GM23338 (cell line): ENCODE data around the gene OR3A1. TPM values are rescaled to one million over a fixed set of nuclear protein-coding genes. Genes with fewer than 3 reads are reported as not detected.

Experiments used
- ATAC-seq: fragments of 200-7000 bp; cut with Tn5 transposase; 3 replicates; pipeline ENCODE4 v1.9.1; 2020
- DNase-seq: peaks from one replicate; pipeline ENCODE4 v3.0.0-alpha.2; 2015; ENCODE audit warnings: low spot score
- H2AFZ ChIP-seq: fragments of 200-600 bp; sonication (generic); 2 replicates; pipeline ENCODE4 v1.8.0; 2016; ENCODE audit warnings: antibody characterized with exemption, mild to moderate bottlenecking, moderate library complexity
- H3F3A ChIP-seq: fragments of 200-600 bp; sonication (generic); replicated peaks from 2 replicates; pipeline ENCODE4 v1.8.0; 2017; ENCODE audit warnings: antibody characterized with exemption, mixed run types, low read depth
- H3K27ac ChIP-seq: fragments of 200-600 bp; sonication (generic); 2 replicates; pipeline ENCODE4 v1.6.1; 2016; ENCODE audit warnings: low read depth
- H3K27me3 ChIP-seq: fragments of 200-600 bp; sonication (generic); 2 replicates; pipeline ENCODE4 v1.8.0; 2016; ENCODE audit warnings: mild to moderate bottlenecking, mixed run types, moderate library complexity; ENCODE audit not compliant: insufficient read depth
- H3K36me3 ChIP-seq: fragments of 200-600 bp; sonication (generic); 2 replicates; pipeline ENCODE4 v1.8.0; 2016; ENCODE audit warnings: mild to moderate bottlenecking; ENCODE audit not compliant: insufficient read depth
- H3K4me1 ChIP-seq: fragments of 200-600 bp; sonication (generic); 2 replicates; pipeline ENCODE4 v1.8.0; 2016; ENCODE audit warnings: mild to moderate bottlenecking, moderate library complexity; ENCODE audit not compliant: insufficient read depth
- H3K4me2 ChIP-seq: fragments of 200-600 bp; sonication (generic); 2 replicates; pipeline ENCODE4 v1.7.1; 2017; ENCODE audit warnings: mixed run types
- H3K4me3 ChIP-seq: fragments of 200-600 bp; sonication (generic); 2 replicates; pipeline ENCODE4 v1.6.1; 2016; ENCODE audit warnings: mixed run types
- H3K79me2 ChIP-seq: fragments of 200-600 bp; sonication (generic); replicated peaks from 2 replicates; pipeline ENCODE4 v1.8.0; 2017; ENCODE audit warnings: mild to moderate bottlenecking; ENCODE audit not compliant: insufficient read depth
- H3K9me2 ChIP-seq: fragments of 200-600 bp; sonication (generic); 2 replicates; pipeline ENCODE4 v1.8.0; 2017; ENCODE audit not compliant: insufficient read depth
- H4K20me1 ChIP-seq: fragments of 200-600 bp; sonication (generic); replicated peaks from 2 replicates; pipeline ENCODE4 v1.8.0; 2017; ENCODE audit warnings: mild to moderate bottlenecking; ENCODE audit not compliant: insufficient read depth
- H3K27ac Mint-ChIP-seq: 2 replicates; pipeline ENCODE4 v1.8.0; 2020; ENCODE audit warnings: inconsistent platforms, mild to moderate bottlenecking, moderate library complexity, mixed read lengths
- H3K27me3 Mint-ChIP-seq: 3 replicates; pipeline ENCODE4 v1.8.0; 2022; ENCODE audit warnings: low read depth, mild to moderate bottlenecking, moderate library complexity, mixed read lengths, inconsistent platforms; ENCODE audit not compliant: insufficient read depth, poor library complexity
- H3K36me3 Mint-ChIP-seq: 3 replicates; pipeline ENCODE4 v1.8.0; 2021; ENCODE audit warnings: low read depth, mild to moderate bottlenecking, inconsistent platforms, moderate library complexity, mixed read lengths
- H3K4me1 Mint-ChIP-seq: 3 replicates; pipeline ENCODE4 v1.8.0; 2020; ENCODE audit warnings: mild to moderate bottlenecking, inconsistent platforms, mixed read lengths
- H3K4me3 Mint-ChIP-seq: 3 replicates; pipeline ENCODE4 v1.8.0; 2021; ENCODE audit warnings: moderate library complexity, mild to moderate bottlenecking, inconsistent platforms, mixed read lengths
- H3K9me3 Mint-ChIP-seq: 3 replicates; pipeline ENCODE4 v1.8.0; 2020; ENCODE audit warnings: moderate library complexity, mild to moderate bottlenecking, inconsistent platforms, mixed read lengths
- EZH2phosphoT487 ChIP-seq: fragments of 200-600 bp; sonication (generic); IDR thresholded peaks from one replicate; pipeline ENCODE4 v1.8.1; 2018; ENCODE audit warnings: antibody characterized with exemption; ENCODE audit not compliant: unreplicated experiment
- ZNF114 ChIP-seq: fragments of 250-450 bp; sonication (Bioruptor Pico); IDR thresholded peaks from 2 replicates; pipeline ENCODE4 v1.5.0; 2020; ENCODE audit warnings: mild to moderate bottlenecking, moderate library complexity
- polyA plus RNA-seq: library from polyadenylated mRNA; unstranded; fragments of >200 nt; fragmentation: Nextera tagmentation; extraction: Ambion mirVana; gene quantifications from 2 replicates; pipeline ENCODE4 v1.2.1, GENCODE V29; 2016
- total RNA-seq: library from RNA; depleted of rRNA; stranded (reverse); fragments of >200 nt; shearing (Covaris generic); gene quantifications from 2 replicates; pipeline ENCODE4 v1.2.3, GENCODE V29; 2014
- TF ChIP-seq, protein P1 (sequence below): fragments of 250-450 bp; sonication (Bioruptor Pico); IDR thresholded peaks from 2 replicates; pipeline ENCODE4 v1.5.0; 2020; ENCODE audit warnings: mild to moderate bottlenecking, moderate library complexity
- TF ChIP-seq, protein P2 (sequence below): IDR thresholded peaks from 2 replicates; pipeline ENCODE4 v1.6.1; 2016; ENCODE audit warnings: antibody characterized with exemption
- TF ChIP-seq, protein P3 (sequence below): IDR thresholded peaks from one replicate; pipeline ENCODE4 v1.6.1; 2018; ENCODE audit warnings: antibody characterized with exemption; ENCODE audit not compliant: unreplicated experiment

The OR3A1 gene
- total and polyA plus RNA-seq, 2 experiments from 2014 or later: 0.40 to 0.59 TPM

DNA sequence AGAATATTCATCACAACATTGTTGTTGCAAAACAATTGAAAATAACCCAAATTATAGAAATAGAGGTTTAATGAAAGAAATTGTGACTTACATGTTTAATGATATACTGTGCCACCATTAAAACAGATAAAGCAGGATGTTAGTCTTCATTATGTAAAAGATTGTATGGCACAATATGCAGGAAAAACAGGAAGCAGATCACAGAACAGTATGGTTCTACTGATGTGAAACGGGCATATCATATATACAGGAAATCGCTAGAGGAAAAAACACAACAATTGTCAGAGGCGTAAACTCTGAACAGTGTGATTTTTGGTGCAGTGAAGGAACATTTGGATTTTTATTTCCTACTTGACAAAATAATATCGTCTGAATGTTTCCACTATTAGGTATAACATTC, 22.0 kb downstream of the OR3A1 start (continued):
- TF ChIP-seq, protein P1, sequence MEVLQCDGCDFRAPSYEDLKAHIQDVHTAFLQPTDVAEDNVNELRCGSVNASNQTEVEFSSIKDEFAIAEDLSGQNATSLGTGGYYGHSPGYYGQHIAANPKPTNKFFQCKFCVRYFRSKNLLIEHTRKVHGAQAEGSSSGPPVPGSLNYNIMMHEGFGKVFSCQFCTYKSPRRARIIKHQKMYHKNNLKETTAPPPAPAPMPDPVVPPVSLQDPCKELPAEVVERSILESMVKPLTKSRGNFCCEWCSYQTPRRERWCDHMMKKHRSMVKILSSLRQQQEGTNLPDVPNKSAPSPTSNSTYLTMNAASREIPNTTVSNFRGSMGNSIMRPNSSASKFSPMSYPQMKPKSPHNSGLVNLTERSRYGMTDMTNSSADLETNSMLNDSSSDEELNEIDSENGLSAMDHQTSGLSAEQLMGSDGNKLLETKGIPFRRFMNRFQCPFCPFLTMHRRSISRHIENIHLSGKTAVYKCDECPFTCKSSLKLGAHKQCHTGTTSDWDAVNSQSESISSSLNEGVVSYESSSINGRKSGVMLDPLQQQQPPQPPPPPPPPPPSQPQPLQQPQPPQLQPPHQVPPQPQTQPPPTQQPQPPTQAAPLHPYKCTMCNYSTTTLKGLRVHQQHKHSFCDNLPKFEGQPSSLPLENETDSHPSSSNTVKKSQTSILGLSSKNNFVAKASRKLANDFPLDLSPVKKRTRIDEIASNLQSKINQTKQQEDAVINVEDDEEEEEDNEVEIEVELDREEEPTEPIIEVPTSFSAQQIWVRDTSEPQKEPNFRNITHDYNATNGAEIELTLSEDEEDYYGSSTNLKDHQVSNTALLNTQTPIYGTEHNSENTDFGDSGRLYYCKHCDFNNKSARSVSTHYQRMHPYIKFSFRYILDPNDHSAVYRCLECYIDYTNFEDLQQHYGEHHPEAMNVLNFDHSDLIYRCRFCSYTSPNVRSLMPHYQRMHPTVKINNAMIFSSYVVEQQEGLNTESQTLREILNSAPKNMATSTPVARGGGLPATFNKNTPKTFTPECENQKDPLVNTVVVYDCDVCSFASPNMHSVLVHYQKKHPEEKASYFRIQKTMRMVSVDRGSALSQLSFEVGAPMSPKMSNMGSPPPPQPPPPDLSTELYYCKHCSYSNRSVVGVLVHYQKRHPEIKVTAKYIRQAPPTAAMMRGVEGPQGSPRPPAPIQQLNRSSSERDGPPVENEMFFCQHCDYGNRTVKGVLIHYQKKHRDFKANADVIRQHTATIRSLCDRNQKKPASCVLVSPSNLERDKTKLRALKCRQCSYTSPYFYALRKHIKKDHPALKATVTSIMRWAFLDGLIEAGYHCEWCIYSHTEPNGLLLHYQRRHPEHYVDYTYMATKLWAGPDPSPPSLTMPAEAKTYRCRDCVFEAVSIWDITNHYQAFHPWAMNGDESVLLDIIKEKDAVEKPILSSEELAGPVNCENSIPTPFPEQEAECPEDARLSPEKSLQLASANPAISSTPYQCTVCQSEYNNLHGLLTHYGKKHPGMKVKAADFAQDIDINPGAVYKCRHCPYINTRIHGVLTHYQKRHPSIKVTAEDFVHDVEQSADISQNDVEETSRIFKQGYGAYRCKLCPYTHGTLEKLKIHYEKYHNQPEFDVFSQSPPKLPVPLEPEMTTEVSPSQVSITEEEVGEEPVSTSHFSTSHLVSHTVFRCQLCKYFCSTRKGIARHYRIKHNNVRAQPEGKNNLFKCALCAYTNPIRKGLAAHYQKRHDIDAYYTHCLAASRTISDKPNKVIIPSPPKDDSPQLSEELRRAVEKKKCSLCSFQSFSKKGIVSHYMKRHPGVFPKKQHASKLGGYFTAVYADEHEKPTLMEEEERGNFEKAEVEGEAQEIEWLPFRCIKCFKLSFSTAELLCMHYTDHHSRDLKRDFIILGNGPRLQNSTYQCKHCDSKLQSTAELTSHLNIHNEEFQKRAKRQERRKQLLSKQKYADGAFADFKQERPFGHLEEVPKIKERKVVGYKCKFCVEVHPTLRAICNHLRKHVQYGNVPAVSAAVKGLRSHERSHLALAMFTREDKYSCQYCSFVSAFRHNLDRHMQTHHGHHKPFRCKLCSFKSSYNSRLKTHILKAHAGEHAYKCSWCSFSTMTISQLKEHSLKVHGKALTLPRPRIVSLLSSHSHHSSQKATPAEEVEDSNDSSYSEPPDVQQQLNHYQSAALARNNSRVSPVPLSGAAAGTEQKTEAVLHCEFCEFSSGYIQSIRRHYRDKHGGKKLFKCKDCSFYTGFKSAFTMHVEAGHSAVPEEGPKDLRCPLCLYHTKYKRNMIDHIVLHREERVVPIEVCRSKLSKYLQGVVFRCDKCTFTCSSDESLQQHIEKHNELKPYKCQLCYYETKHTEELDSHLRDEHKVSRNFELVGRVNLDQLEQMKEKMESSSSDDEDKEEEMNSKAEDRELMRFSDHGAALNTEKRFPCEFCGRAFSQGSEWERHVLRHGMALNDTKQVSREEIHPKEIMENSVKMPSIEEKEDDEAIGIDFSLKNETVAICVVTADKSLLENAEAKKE: no peak

DNA sequence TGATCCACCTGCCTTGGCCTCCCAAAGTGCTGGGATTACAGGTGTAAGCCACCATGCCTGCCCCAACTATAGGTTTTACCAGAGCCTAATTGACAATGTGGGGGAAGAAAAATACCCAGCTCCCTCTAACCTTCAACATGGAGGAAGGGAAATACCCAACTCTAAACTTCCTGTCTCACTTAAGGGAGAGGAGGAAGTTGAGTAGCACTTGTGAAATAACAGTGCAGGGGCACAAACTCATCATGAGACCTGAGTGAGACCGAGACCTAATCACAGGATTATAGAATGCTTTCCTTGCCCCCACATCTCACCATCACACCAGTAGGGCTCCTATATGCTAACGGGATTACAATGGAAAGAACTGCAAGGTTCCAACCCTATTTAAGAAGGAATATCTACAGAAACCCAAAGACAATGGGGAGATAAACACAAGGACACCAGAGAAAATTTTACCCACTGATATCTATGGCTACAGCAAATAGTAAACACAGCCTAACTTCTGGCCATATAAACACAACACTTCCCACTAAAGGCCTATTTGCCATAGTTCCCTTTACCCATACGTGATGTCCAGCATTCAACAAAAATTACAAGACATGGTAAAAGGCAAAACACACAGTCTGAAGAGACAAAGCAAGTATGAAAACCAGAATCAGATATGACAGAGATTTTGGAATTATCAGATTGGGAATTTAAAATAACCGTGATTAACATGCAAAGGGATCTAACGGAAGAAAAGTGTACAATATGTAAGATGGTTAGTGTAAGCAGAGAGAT, 26.9 kb downstream of the OR3A1 start:
- TF ChIP-seq, protein P2, sequence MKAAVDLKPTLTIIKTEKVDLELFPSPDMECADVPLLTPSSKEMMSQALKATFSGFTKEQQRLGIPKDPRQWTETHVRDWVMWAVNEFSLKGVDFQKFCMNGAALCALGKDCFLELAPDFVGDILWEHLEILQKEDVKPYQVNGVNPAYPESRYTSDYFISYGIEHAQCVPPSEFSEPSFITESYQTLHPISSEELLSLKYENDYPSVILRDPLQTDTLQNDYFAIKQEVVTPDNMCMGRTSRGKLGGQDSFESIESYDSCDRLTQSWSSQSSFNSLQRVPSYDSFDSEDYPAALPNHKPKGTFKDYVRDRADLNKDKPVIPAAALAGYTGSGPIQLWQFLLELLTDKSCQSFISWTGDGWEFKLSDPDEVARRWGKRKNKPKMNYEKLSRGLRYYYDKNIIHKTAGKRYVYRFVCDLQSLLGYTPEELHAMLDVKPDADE: no peak
- TF ChIP-seq EZH2phosphoT487: no peak
- TF ChIP-seq ZNF114 (CRISPR knock-in tag): no peak
- TF ChIP-seq, protein P3, sequence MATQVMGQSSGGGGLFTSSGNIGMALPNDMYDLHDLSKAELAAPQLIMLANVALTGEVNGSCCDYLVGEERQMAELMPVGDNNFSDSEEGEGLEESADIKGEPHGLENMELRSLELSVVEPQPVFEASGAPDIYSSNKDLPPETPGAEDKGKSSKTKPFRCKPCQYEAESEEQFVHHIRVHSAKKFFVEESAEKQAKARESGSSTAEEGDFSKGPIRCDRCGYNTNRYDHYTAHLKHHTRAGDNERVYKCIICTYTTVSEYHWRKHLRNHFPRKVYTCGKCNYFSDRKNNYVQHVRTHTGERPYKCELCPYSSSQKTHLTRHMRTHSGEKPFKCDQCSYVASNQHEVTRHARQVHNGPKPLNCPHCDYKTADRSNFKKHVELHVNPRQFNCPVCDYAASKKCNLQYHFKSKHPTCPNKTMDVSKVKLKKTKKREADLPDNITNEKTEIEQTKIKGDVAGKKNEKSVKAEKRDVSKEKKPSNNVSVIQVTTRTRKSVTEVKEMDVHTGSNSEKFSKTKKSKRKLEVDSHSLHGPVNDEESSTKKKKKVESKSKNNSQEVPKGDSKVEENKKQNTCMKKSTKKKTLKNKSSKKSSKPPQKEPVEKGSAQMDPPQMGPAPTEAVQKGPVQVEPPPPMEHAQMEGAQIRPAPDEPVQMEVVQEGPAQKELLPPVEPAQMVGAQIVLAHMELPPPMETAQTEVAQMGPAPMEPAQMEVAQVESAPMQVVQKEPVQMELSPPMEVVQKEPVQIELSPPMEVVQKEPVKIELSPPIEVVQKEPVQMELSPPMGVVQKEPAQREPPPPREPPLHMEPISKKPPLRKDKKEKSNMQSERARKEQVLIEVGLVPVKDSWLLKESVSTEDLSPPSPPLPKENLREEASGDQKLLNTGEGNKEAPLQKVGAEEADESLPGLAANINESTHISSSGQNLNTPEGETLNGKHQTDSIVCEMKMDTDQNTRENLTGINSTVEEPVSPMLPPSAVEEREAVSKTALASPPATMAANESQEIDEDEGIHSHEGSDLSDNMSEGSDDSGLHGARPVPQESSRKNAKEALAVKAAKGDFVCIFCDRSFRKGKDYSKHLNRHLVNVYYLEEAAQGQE: no peak
- H3K36me3 Mint-ChIP-seq: no peaks in the 10 kb centered on the region; the same call in 1 of the 3 replicates
- H4K20me1 ChIP-seq: no peaks in the 10 kb centered on the region
- H3K27ac Mint-ChIP-seq: no peak overlapping the region
- H3K36me3 ChIP-seq: no peaks in the 10 kb centered on the region
- H3K4me2 ChIP-seq: no peak overlapping the region
- no peaks in the 10 kb centered on the region for H3K27me3 Mint-ChIP-seq
- H2AFZ ChIP-seq: no peak overlapping the region
- H3K9me2 ChIP-seq: peaks cover 4% of the 10 kb centered on the region; the same call in 1 of the 2 replicates
- no peak overlapping the region for H3K4me3 Mint-ChIP-seq
- no peaks in the 10 kb centered on the region for H3K27me3 ChIP-seq
- H3K79me2 ChIP-seq: no peaks in the 10 kb centered on the region
- ATAC-seq (no peak), DNase-seq (no peak)
- no peaks in the 10 kb centered on the region for H3K4me1 ChIP-seq
- H3K4me1 Mint-ChIP-seq: no peaks in the 10 kb centered on the region
- no peak overlapping the region for H3K27ac ChIP-seq
- H3F3A ChIP-seq: no peaks in the 10 kb centered on the region
- no peak overlapping the region for H3K4me3 ChIP-seq
- peaks cover 63% of the 10 kb centered on the region for H3K9me3 Mint-ChIP-seq
